Duodenal mucosa (tissue), 2 donors: Measurements from ENCODE around the gene OR5A2.
"Not testable (repeated sequence)": the region's sequence is repeated elsewhere in the genome, so short reads cannot be mapped to it uniquely, and the experiment has no call there.

Source experiments
- H3K27ac ChIP-seq: one replicate; pipeline ENCODE4 v1.7.0; 2013; ENCODE audit warnings: low read depth, low read length
- H3K27me3 ChIP-seq, 2 donors: one replicate each; pipeline ENCODE4 v1.7.0; 2013; ENCODE audit warnings: low read length in 2 of 2, control low read depth in 1 of 2; ENCODE audit not compliant: insufficient read depth in 2 of 2, control insufficient read depth in 1 of 2
- H3K36me3 ChIP-seq, 2 donors: one replicate each; pipeline ENCODE4 v1.7.0; 2013; ENCODE audit warnings: low read length in 2 of 2, control low read depth in 1 of 2; ENCODE audit not compliant: insufficient read depth in 2 of 2, control insufficient read depth in 1 of 2
- H3K4me1 ChIP-seq, 2 donors: one replicate each; pipeline ENCODE4 v1.7.0; 2013; ENCODE audit warnings: low read length in 2 of 2, control low read depth in 1 of 2; ENCODE audit not compliant: insufficient read depth in 2 of 2, control insufficient read depth in 1 of 2
- H3K4me3 ChIP-seq, 2 donors: one replicate each; pipeline ENCODE4 v1.7.0; 2013; ENCODE audit warnings: low read length in 2 of 2, low read depth in 1 of 2
- H3K9ac ChIP-seq, 2 donors: one replicate each; pipeline ENCODE4 v1.7.0; 2013; ENCODE audit warnings: low read length in 2 of 2, low read depth in 1 of 2
- H3K9me3 ChIP-seq, 2 donors: one replicate each; pipeline ENCODE4 v1.7.0; 2013; ENCODE audit warnings: low read length in 2 of 2, control low read depth in 1 of 2; ENCODE audit not compliant: control insufficient read depth in 1 of 2

The OR5A2 gene

GRCh38 chr11:59400461-59401261 is 25.6 kb downstream of the OR5A2 start:
- no peaks in the 10 kb centered on the region for H3K4me1 ChIP-seq
- H3K9ac ChIP-seq: no peak overlapping the region
- no peak overlapping the region for H3K27ac ChIP-seq
- no peaks in the 10 kb centered on the region for H3K27me3 ChIP-seq
- no peak overlapping the region for H3K4me3 ChIP-seq
- H3K9me3 ChIP-seq: peaks cover 6 to 13% of the 10 kb centered on the region in 2 donors
- no peaks in the 10 kb centered on the region for H3K36me3 ChIP-seq

GRCh38 chr11:59394186-59394585 is 32.0 kb downstream of the OR5A2 start:
- no peak overlapping the region for H3K4me3 ChIP-seq
- H3K27ac ChIP-seq: no peak overlapping the region
- no peaks in the 10 kb centered on the region for H3K9me3 ChIP-seq
- H3K36me3 ChIP-seq: no peaks in the 10 kb centered on the region
- H3K4me1 ChIP-seq: no peaks in the 10 kb centered on the region
- H3K27me3 ChIP-seq: no peaks in the 10 kb centered on the region
- no peak overlapping the region for H3K9ac ChIP-seq

- no peak overlapping the region for H3K27ac ChIP-seq
- H3K9me3 ChIP-seq: no peaks in the 10 kb centered on the region
- H3K27me3 ChIP-seq: no peaks in the 10 kb centered on the region
- H3K36me3 ChIP-seq: no peaks in the 10 kb centered on the region
- no peaks in the 10 kb centered on the region for H3K4me1 ChIP-seq
- no peak overlapping the region for H3K9ac ChIP-seq
- H3K4me3 ChIP-seq: no peak overlapping the region
These were observed 45.8 kb downstream of the OR5A2 start for GRCh38 chr11:59380263-59381059.

- H3K27me3 ChIP-seq, H3K27ac ChIP-seq, H3K36me3 ChIP-seq: not testable (repeated sequence)
These were observed 53.9 kb downstream of the OR5A2 start for GRCh38 chr11:59372324-59372723.

GRCh38 chr11:59368238-59369022 is 57.8 kb downstream of the OR5A2 start:
- H3K27ac ChIP-seq: no peak overlapping the region
- H3K36me3 ChIP-seq: no peaks in the 10 kb centered on the region
- H3K27me3 ChIP-seq: no peaks in the 10 kb centered on the region
- no peak overlapping the region for H3K9ac ChIP-seq
- H3K4me3 ChIP-seq: no peak overlapping the region
- no peaks in the 10 kb centered on the region for H3K4me1 ChIP-seq
- H3K9me3 ChIP-seq: peaks cover 5% of the 10 kb centered on the region in 2 donors

More at GRCh38 chr11:59372324-59372723, 53.9 kb downstream of the OR5A2 start:
- H3K9ac ChIP-seq, H3K4me3 ChIP-seq, H3K9me3 ChIP-seq, H3K4me1 ChIP-seq: not testable (repeated sequence)
